K562 (cell line): ENCODE measurements around the gene ANXA2.

Experiments
- CC2D1A ChIP-seq: fragments of 450-650 bp; IDR thresholded peaks from 2 replicates; pipeline ENCODE4 v1.6.1; 2017; ENCODE audit warnings: mild to moderate bottlenecking
- CREB1 ChIP-seq, 2 experiments: sonication (generic) in 1 of 2; formaldehyde crosslinking in 1 of 2; IDR thresholded peaks; 2 replicates each; pipeline versions ENCODE4 v1.6.1 to v1.8.0; 2012 to 2022; ENCODE audit warnings: inconsistent platforms in 1 of 2, mild to moderate bottlenecking in 1 of 2, missing genetic modification reagents in 1 of 2, moderate library complexity in 1 of 2
- CTCF ChIP-seq, 3 experiments: IDR thresholded peaks in 2 of 3; conservative IDR thresholded peaks in 1 of 3; 2 replicates each; pipeline ENCODE4 v1.5.1; 2011 to 2012; ENCODE audit warnings: low read length in 3 of 3, mild to moderate bottlenecking in 3 of 3, control low read depth in 2 of 3, improper control_type of control experiment in 1 of 3, inconsistent platforms in 1 of 3, low read depth in 1 of 3, mixed read lengths in 1 of 3, moderate library complexity in 1 of 3; ENCODE audit not compliant: insufficient read depth in 2 of 3
- EZH2 ChIP-seq: IDR thresholded peaks from 2 replicates; pipeline ENCODE4 v1.6.1; 2012; ENCODE audit warnings: low read depth, mild to moderate bottlenecking, inconsistent platforms, low read length, borderline replicate concordance
- JUN ChIP-seq, 2 experiments: sonication (generic) in 1 of 2; formaldehyde crosslinking in 1 of 2; IDR thresholded peaks; 2 replicates each; pipeline versions ENCODE4 v1.6.1 to v1.8.0; 2012 to 2022; ENCODE audit warnings: borderline replicate concordance in 2 of 2, mild to moderate bottlenecking in 2 of 2, improper control_type of control experiment in 1 of 2, low read depth in 1 of 2, low read length in 1 of 2, missing genetic modification reagents in 1 of 2
- NFRKB ChIP-seq: fragments of 450-650 bp; IDR thresholded peaks from 2 replicates; pipeline ENCODE4 v1.6.1; 2016; ENCODE audit warnings: low read depth
- NR3C1 ChIP-seq: sonication (generic); formaldehyde crosslinking; IDR thresholded peaks from 2 replicates; pipeline ENCODE4 v1.8.1; 2022; ENCODE audit warnings: missing genetic modification reagents
- POLR2AphosphoS5 ChIP-seq: IDR thresholded peaks from 2 replicates; pipeline ENCODE4 v1.6.1; 2011; ENCODE audit warnings: mild to moderate bottlenecking, low read depth, low read length, moderate library complexity; ENCODE audit not compliant: control insufficient read depth, insufficient read depth
- PURB ChIP-seq: sonication (generic); formaldehyde crosslinking; IDR thresholded peaks from 2 replicates; pipeline ENCODE4 v1.9.0; 2021; ENCODE audit warnings: low read depth, mild to moderate bottlenecking, missing genetic modification reagents
- SNRNP70 ChIP-seq: fragments of 200-400 bp; formaldehyde crosslinking; optimal IDR thresholded peaks from 2 replicates; pipeline ENCODE3; 2017; ENCODE audit warnings: low read depth, low read length
- ZKSCAN8 ChIP-seq: fragments of 200-800 bp; sonication (Bioruptor generic); IDR thresholded peaks from 2 replicates; pipeline ENCODE4 v1.6.1; 2016; ENCODE audit warnings: missing genetic modification characterization, missing compliant biosample characterization
- ZNF146 ChIP-seq: IDR thresholded peaks from one replicate; pipeline ENCODE4 v1.6.1; 2018; ENCODE audit warnings: missing compliant biosample characterization; ENCODE audit not compliant: unreplicated experiment

DNA sequence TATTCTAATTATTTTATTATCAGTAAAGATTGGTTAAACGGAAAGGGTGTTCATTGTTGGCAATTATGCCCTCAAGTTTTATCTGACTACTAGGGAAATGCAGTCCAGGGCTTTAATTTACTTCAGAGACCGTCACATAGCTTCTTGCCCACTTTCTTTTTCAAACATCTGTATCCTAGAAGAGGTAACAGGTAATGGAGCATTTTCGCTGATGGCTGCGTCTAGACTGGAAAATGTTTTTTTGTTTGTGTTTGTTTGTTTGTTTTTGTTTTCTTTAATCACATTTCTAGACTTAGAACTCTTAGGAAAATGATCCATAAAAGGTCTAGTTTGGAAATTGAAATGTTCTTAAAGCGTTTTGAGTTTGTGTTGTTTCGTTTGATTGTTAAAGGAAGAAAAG, 71.4 kb downstream of the ANXA2 start:
- TF ChIP-seq CTCF (IDR thresholded peaks at IDR 0.05 in 2 of 3, conservative IDR thresholded peaks at IDR 0.05 in 1 of 3; ENCODE audit: insufficient read depth in 2 of 3, low read depth in 1 of 3, low read length in 3 of 3) (no peak), CREB1 (IDR thresholded peaks at IDR 0.05) (no peak), CREB1 (CRISPR knock-in tag; IDR thresholded peaks at IDR 0.05) (no peak), JUN (IDR thresholded peaks at IDR 0.05; ENCODE audit: borderline replicate concordance, low read depth, low read length) (no peak), JUN (CRISPR knock-in tag; IDR thresholded peaks at IDR 0.05; ENCODE audit: borderline replicate concordance) (no peak), ZKSCAN8 (CRISPR knock-in tag) (no peak), POLR2AphosphoS5 (no peak), ZNF146 (CRISPR knock-in tag) (no peak), SNRNP70 (no peak), NR3C1 (CRISPR knock-in tag) (no peak), CC2D1A (no peak), EZH2 (no peak), PURB (CRISPR knock-in tag) (no peak), NFRKB (no peak)
